Liver (tissue), 3 donors: ENCODE results near the gene LDAH.

ENCODE experiments used
- EGR1 ChIP-seq, 2 donors: IDR thresholded peaks; 2 replicates each; pipeline ENCODE4 v1.6.1; 2016 to 2018; ENCODE audit warnings: antibody characterized with exemption in 2 of 2, low read depth in 2 of 2
- FOXA1 ChIP-seq: IDR thresholded peaks from 2 replicates; pipeline ENCODE4 v1.6.1; 2016; ENCODE audit warnings: antibody characterized with exemption
- GABPA ChIP-seq, 2 donors: IDR thresholded peaks in 1 of 2; conservative IDR thresholded peaks in 1 of 2; 2 replicates each; pipeline ENCODE4 v1.6.1; 2016; ENCODE audit warnings: antibody characterized with exemption in 2 of 2, mild to moderate bottlenecking in 1 of 2, moderate library complexity in 1 of 2
- HNF4G ChIP-seq: IDR thresholded peaks from 2 replicates; pipeline ENCODE4 v1.6.1; 2016; ENCODE audit warnings: antibody characterized with exemption
- JUND ChIP-seq, 2 donors: IDR thresholded peaks; 2 replicates each; pipeline ENCODE4 v1.6.1; 2016; ENCODE audit warnings: antibody characterized with exemption in 2 of 2
- NR2F2 ChIP-seq: IDR thresholded peaks from 2 replicates; pipeline ENCODE4 v1.6.1; 2016; ENCODE audit warnings: antibody characterized with exemption
- RAD21 ChIP-seq, 2 donors: IDR thresholded peaks; 2 replicates each; pipeline ENCODE4 v1.6.1; 2016; ENCODE audit warnings: antibody characterized with exemption in 2 of 2, mild to moderate bottlenecking in 2 of 2
- RXRA ChIP-seq, 2 donors: IDR thresholded peaks; 2 replicates each; pipeline ENCODE4 v1.6.1; 2017 to 2018; ENCODE audit warnings: antibody characterized with exemption in 2 of 2, mild to moderate bottlenecking in 1 of 2
- TAF1 ChIP-seq: conservative IDR thresholded peaks from 2 replicates; pipeline ENCODE4 v1.6.1; 2016; ENCODE audit warnings: antibody characterized with exemption, mild to moderate bottlenecking
- TF ChIP-seq, protein P1 (sequence below): fragments of 150-350 bp; IDR thresholded peaks from 2 replicates; pipeline ENCODE4 v1.5.1; 2017; ENCODE audit warnings: improper control_type of control experiment, low read depth, low read length; ENCODE audit not compliant: missing input control
- TF ChIP-seq, protein P2 (sequence below): IDR thresholded peaks from 2 replicates; pipeline ENCODE4 v1.6.1; 2016; ENCODE audit warnings: antibody characterized with exemption
- TF ChIP-seq, protein P3 (sequence below): IDR thresholded peaks from 2 replicates; pipeline ENCODE4 v1.6.1; 2016; ENCODE audit warnings: antibody characterized with exemption, mild to moderate bottlenecking
- TF ChIP-seq, protein P4 (sequence below): IDR thresholded peaks from 2 replicates; pipeline ENCODE4 v1.6.1; 2016; ENCODE audit warnings: antibody characterized with exemption
- donor health status: healthy.
- donor health status: healthy.

DNA sequence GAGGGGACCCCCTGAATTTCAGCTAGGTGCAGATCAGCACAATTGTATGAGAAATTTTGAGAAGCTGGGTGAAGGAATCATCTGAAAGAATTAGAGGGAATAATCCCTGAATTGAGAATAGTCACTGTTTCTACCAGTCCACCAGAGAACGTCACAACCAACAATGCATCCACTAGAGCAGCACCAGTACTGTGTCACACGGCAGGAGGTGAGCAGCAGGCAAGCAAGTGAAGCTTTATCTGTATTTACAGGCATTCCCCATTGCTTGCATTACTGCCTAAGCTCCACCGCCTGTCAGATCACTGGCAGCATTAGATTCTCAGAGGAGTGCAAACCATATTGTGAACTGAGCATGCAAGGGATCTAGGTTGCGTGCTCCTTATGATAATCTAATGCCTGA is 115.3 kb downstream of the LDAH start:
- TF ChIP-seq RXRA (IDR thresholded peaks at IDR 0.05), result no peak
- TF ChIP-seq, protein P1, sequence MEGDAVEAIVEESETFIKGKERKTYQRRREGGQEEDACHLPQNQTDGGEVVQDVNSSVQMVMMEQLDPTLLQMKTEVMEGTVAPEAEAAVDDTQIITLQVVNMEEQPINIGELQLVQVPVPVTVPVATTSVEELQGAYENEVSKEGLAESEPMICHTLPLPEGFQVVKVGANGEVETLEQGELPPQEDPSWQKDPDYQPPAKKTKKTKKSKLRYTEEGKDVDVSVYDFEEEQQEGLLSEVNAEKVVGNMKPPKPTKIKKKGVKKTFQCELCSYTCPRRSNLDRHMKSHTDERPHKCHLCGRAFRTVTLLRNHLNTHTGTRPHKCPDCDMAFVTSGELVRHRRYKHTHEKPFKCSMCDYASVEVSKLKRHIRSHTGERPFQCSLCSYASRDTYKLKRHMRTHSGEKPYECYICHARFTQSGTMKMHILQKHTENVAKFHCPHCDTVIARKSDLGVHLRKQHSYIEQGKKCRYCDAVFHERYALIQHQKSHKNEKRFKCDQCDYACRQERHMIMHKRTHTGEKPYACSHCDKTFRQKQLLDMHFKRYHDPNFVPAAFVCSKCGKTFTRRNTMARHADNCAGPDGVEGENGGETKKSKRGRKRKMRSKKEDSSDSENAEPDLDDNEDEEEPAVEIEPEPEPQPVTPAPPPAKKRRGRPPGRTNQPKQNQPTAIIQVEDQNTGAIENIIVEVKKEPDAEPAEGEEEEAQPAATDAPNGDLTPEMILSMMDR, result no peak
- no peak for TF ChIP-seq JUND (IDR thresholded peaks at IDR 0.05)
- TF ChIP-seq RAD21 (IDR thresholded peaks at IDR 0.05), result no peak
- no peak for TF ChIP-seq FOXA1
- TF ChIP-seq, protein P2, sequence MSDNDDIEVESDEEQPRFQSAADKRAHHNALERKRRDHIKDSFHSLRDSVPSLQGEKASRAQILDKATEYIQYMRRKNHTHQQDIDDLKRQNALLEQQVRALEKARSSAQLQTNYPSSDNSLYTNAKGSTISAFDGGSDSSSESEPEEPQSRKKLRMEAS, result no peak
- TF ChIP-seq EGR1 (IDR thresholded peaks at IDR 0.05; ENCODE audit: low read depth in 2 of 2), result no peak
- no peak for TF ChIP-seq GABPA (IDR thresholded peaks at IDR 0.05 in 1 of 2, conservative IDR thresholded peaks at IDR 0.05 in 1 of 2)
- no peak for TF ChIP-seq TAF1
- TF ChIP-seq, protein P3, sequence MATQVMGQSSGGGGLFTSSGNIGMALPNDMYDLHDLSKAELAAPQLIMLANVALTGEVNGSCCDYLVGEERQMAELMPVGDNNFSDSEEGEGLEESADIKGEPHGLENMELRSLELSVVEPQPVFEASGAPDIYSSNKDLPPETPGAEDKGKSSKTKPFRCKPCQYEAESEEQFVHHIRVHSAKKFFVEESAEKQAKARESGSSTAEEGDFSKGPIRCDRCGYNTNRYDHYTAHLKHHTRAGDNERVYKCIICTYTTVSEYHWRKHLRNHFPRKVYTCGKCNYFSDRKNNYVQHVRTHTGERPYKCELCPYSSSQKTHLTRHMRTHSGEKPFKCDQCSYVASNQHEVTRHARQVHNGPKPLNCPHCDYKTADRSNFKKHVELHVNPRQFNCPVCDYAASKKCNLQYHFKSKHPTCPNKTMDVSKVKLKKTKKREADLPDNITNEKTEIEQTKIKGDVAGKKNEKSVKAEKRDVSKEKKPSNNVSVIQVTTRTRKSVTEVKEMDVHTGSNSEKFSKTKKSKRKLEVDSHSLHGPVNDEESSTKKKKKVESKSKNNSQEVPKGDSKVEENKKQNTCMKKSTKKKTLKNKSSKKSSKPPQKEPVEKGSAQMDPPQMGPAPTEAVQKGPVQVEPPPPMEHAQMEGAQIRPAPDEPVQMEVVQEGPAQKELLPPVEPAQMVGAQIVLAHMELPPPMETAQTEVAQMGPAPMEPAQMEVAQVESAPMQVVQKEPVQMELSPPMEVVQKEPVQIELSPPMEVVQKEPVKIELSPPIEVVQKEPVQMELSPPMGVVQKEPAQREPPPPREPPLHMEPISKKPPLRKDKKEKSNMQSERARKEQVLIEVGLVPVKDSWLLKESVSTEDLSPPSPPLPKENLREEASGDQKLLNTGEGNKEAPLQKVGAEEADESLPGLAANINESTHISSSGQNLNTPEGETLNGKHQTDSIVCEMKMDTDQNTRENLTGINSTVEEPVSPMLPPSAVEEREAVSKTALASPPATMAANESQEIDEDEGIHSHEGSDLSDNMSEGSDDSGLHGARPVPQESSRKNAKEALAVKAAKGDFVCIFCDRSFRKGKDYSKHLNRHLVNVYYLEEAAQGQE, result no peak
- no peak for TF ChIP-seq NR2F2
- TF ChIP-seq HNF4G, result no peak
- TF ChIP-seq, protein P4, sequence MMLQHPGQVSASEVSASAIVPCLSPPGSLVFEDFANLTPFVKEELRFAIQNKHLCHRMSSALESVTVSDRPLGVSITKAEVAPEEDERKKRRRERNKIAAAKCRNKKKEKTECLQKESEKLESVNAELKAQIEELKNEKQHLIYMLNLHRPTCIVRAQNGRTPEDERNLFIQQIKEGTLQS, result no peak
